SK-N-SH (cell line): ENCODE data around the gene RSRP1. TPM values are rescaled to one million over a fixed set of nuclear protein-coding genes. Genes with fewer than 3 reads are reported as not detected.

Source experiments
- CTCF ChIA-PET: fragments of 300-600, 350-600 bp; formaldehyde crosslinking; extraction: SDS; loops from one replicate; lab custom pipeline; 2021; lab: Yijun Ruan, JAX
- POLR2A ChIA-PET: fragments of 350-600 bp; sonication (Branson Sonifier 250); formaldehyde crosslinking; extraction: SDS; loops from one replicate; lab custom pipeline; 2020; ENCODE audit warnings: antibody characterized with exemption, inconsistent platforms; lab: Yijun Ruan, JAX
- DNase-seq: peaks from one replicate; pipeline ENCODE4 v3.0.0; 2012
- H2AFZ ChIP-seq: fragments of 200-600 bp; sonication (generic); 2 replicates; pipeline ENCODE4 v1.8.1; 2016; ENCODE audit warnings: antibody characterized with exemption, mild to moderate bottlenecking, low read depth
- H3F3A ChIP-seq: fragments of 200-600 bp; sonication (generic); replicated peaks from 2 replicates; pipeline ENCODE3; 2016; ENCODE audit warnings: antibody characterized with exemption, mild to moderate bottlenecking; ENCODE audit not compliant: insufficient read depth
- H3K27ac ChIP-seq, 2 experiments: fragments of 200-500 bp in 1 of 2; fragments of 200-600 bp in 1 of 2; sonication (Bioruptor generic) in 1 of 2; sonication (generic), shearing (Covaris generic) in 1 of 2; 2 replicates each; pipeline versions ENCODE4 v1.5.1 to v1.6.1; 2014 to 2016; ENCODE audit warnings: low read depth in 2 of 2, inconsistent platforms in 1 of 2, low read length in 1 of 2, mild to moderate bottlenecking in 1 of 2, mixed read lengths in 1 of 2
- H3K27me3 ChIP-seq: fragments of 200-600 bp; sonication (generic), shearing (Covaris generic); 2 replicates; pipeline ENCODE4 v1.6.1; 2016; ENCODE audit warnings: mixed run types; ENCODE audit not compliant: insufficient read depth
- H3K36me3 ChIP-seq, 2 experiments: fragments of 200-500 bp in 1 of 2; fragments of 200-600 bp in 1 of 2; sonication (Bioruptor generic) in 1 of 2; sonication (generic) in 1 of 2; replicated peaks in 1 of 2; 2 replicates each; pipeline versions ENCODE3 to v1.5.1; 2014 to 2016; ENCODE audit warnings: low read length in 1 of 2, mild to moderate bottlenecking in 1 of 2; ENCODE audit not compliant: insufficient read depth in 2 of 2, control insufficient read depth in 1 of 2
- H3K4me1 ChIP-seq, 2 experiments: fragments of 200-500 bp in 1 of 2; fragments of 200-600 bp in 1 of 2; sonication (Bioruptor generic) in 1 of 2; sonication (generic), shearing (Covaris generic) in 1 of 2; 2 replicates each; pipeline versions ENCODE4 v1.5.1 to v1.6.1; 2014 to 2016; ENCODE audit warnings: low read depth in 1 of 2, low read length in 1 of 2, mixed run types in 1 of 2; ENCODE audit not compliant: insufficient read depth in 2 of 2, control insufficient read depth in 1 of 2
- H3K4me2 ChIP-seq: fragments of 200-600 bp; sonication (generic), shearing (Covaris generic); 2 replicates; pipeline ENCODE4 v1.6.1; 2017; ENCODE audit warnings: mixed run types
- H3K4me3 ChIP-seq, 2 experiments: fragments of 200-500 bp in 1 of 2; fragments of 200-600 bp in 1 of 2; sonication (Bioruptor generic) in 1 of 2; sonication (generic), shearing (Covaris generic) in 1 of 2; 2 replicates each; pipeline versions ENCODE4 v1.5.1 to v1.8.1; 2014 to 2016; ENCODE audit warnings: low read depth in 2 of 2, inconsistent platforms in 1 of 2, low read length in 1 of 2, mild to moderate bottlenecking in 1 of 2, mixed read lengths in 1 of 2, moderate library complexity in 1 of 2
- H3K79me2 ChIP-seq: fragments of 200-600 bp; sonication (generic); 2 replicates; pipeline ENCODE4 v1.8.1; 2017; ENCODE audit warnings: mild to moderate bottlenecking; ENCODE audit not compliant: insufficient read depth
- H3K9ac ChIP-seq: fragments of 200-600 bp; sonication (generic); 2 replicates; pipeline ENCODE4 v1.6.1; 2017; ENCODE audit warnings: mixed run types
- H3K9me2 ChIP-seq: fragments of 200-600 bp; sonication (generic); 2 replicates; pipeline ENCODE4 v1.6.1; 2017; ENCODE audit warnings: mixed run types
- H3K9me3 ChIP-seq: fragments of 200-600 bp; sonication (generic); 2 replicates; pipeline ENCODE4 v1.6.1; 2017; ENCODE audit warnings: mixed run types, mild to moderate bottlenecking, moderate library complexity
- H4K20me1 ChIP-seq: fragments of 200-600 bp; sonication (generic); 2 replicates; pipeline ENCODE4 v1.6.1; 2017; ENCODE audit warnings: mild to moderate bottlenecking, mixed run types; ENCODE audit not compliant: insufficient read depth
- FOSL2 ChIP-seq: IDR thresholded peaks from 2 replicates; pipeline ENCODE4 v1.4.0; 2012; ENCODE audit warnings: low read depth, mild to moderate bottlenecking, moderate library complexity, borderline replicate concordance
- FOXJ3 ChIP-seq: sonication (generic); formaldehyde crosslinking; IDR thresholded peaks from 2 replicates; pipeline ENCODE4 v1.5.1; 2020; ENCODE audit warnings: mild to moderate bottlenecking, missing genetic modification reagents
- FOXM1 ChIP-seq: IDR thresholded peaks from 2 replicates; pipeline ENCODE4 v1.4.0; 2012; ENCODE audit warnings: low read depth, mild to moderate bottlenecking
- GABPA ChIP-seq: IDR thresholded peaks from 2 replicates; pipeline ENCODE4 v1.4.0; 2012; ENCODE audit warnings: low read depth, mild to moderate bottlenecking
- MAX ChIP-seq: IDR thresholded peaks from 2 replicates; pipeline ENCODE4 v1.4.0; 2012; ENCODE audit warnings: low read depth
- NFIC ChIP-seq: IDR thresholded peaks from 2 replicates; pipeline ENCODE4 v1.4.0; 2012; ENCODE audit warnings: borderline replicate concordance
- NRF1 ChIP-seq: IDR thresholded peaks from 2 replicates; pipeline ENCODE4 v1.6.1; 2012; ENCODE audit warnings: low read depth, mild to moderate bottlenecking, low read length
- RCOR1 ChIP-seq: fragments of 150-350 bp; IDR thresholded peaks from 2 replicates; pipeline ENCODE4 v1.6.1; 2017; ENCODE audit warnings: antibody characterized with exemption, low read length
- REST ChIP-seq: IDR thresholded peaks from 2 replicates; pipeline ENCODE4 v1.6.1; 2012; ENCODE audit warnings: mild to moderate bottlenecking, low read depth, low read length, moderate library complexity
- RFX5 ChIP-seq: IDR thresholded peaks from 2 replicates; pipeline ENCODE4 v1.6.1; 2012; ENCODE audit warnings: mild to moderate bottlenecking, improper control_type of control experiment, low read length
- RXRA ChIP-seq: IDR thresholded peaks from 2 replicates; pipeline ENCODE4 v1.4.0; 2012; ENCODE audit warnings: low read depth, mild to moderate bottlenecking, borderline replicate concordance
- SIN3A ChIP-seq: IDR thresholded peaks from 2 replicates; pipeline ENCODE4 v1.6.1; 2012; ENCODE audit warnings: low read depth, mild to moderate bottlenecking, low read length, moderate library complexity, borderline replicate concordance
- SMC3 ChIP-seq: IDR thresholded peaks from 2 replicates; pipeline ENCODE4 v1.6.1; 2012; ENCODE audit warnings: low read depth, low read length, improper control_type of control experiment
- TEAD4 ChIP-seq: IDR thresholded peaks from 2 replicates; pipeline ENCODE4 v1.4.0; 2012; ENCODE audit warnings: mild to moderate bottlenecking, borderline replicate concordance; ENCODE audit not compliant: insufficient read depth
- WGBS: methylation state at CpG from one replicate; pipeline ENCODE4 v1.1.6; 2017; ENCODE audit warnings: low lambda C conversion rate; 5-methylcytosine and 5-hydroxymethylcytosine counted together
- polyA plus RNA-seq, 3 experiments: library from polyadenylated mRNA; depleted of rRNA; stranded (reverse); fragments of >200 nt; gene quantifications; 2 replicates each; pipeline ENCODE4 v1.2.3, GENCODE V29; 2012

Gene RSRP1
- polyA plus RNA-seq, 1 of the 3 experiments (the other 2 are of a cell fraction): 126 TPM

- H2AFZ ChIP-seq: no peak overlapping the region
- ChIA-PET CTCF (interaction anchor here (1.1 kb wide), 1 partner anchor 312 kb away, joined by 3 read pairs; no protein-coding TSS in a partner anchor), POLR2A (no interaction called here)
- no peaks in the 10 kb centered on the region for H3F3A ChIP-seq
- peaks cover 4% of the 10 kb centered on the region; the same call in 1 of the 2 replicates for H3K27me3 ChIP-seq
- no peak overlapping the region for H3K27ac ChIP-seq
- no peak overlapping the region for H3K4me3 ChIP-seq
- WGBS: 86% methylated on average over 4 of the region's 4 CpGs
- TF ChIP-seq RCOR1 (no peak), FOXJ3 (CRISPR knock-in tag) (no peak), SIN3A (no peak), FOXM1 (no peak)
- H3K9ac ChIP-seq: no peak overlapping the region
- no peak overlapping the region for H3K4me2 ChIP-seq
- H4K20me1 ChIP-seq: no peaks in the 10 kb centered on the region
- no peaks in the 10 kb centered on the region; a peak in 1 of 4 replicates for H3K4me1 ChIP-seq
- H3K36me3 ChIP-seq: no peaks in the 10 kb centered on the region
- DNase-seq: no peak
- H3K9me2 ChIP-seq: no peaks in the 10 kb centered on the region
- no peaks in the 10 kb centered on the region for H3K9me3 ChIP-seq
- no peaks in the 10 kb centered on the region for H3K79me2 ChIP-seq
These were observed 37.7 kb downstream of the RSRP1 start for GRCh38 chr1:25209516-25209915.

- 64% methylated on average over 2 of the region's 2 CpGs for WGBS
- POLR2A ChIA-PET: no interaction called here
These were observed 38.6 kb downstream of the RSRP1 start for GRCh38 chr1:25208561-25209222.

GRCh38 chr1:25208092-25208491 lies 39.2 kb downstream of the RSRP1 start:
- 62% methylated on average over 1 of the region's 1 CpG for WGBS
- H3K4me3 ChIP-seq: no peak overlapping the region
- no peak overlapping the region for H3K9ac ChIP-seq
- peaks cover 4% of the 10 kb centered on the region; the same call in 1 of the 2 replicates for H3K27me3 ChIP-seq
- no peaks in the 10 kb centered on the region for H3K79me2 ChIP-seq
- no peaks in the 10 kb centered on the region for H4K20me1 ChIP-seq
- H3K4me1 ChIP-seq: no peaks in the 10 kb centered on the region; a peak in 1 of 4 replicates
- H2AFZ ChIP-seq: no peak overlapping the region
- H3K9me2 ChIP-seq: no peaks in the 10 kb centered on the region
- POLR2A ChIA-PET: no interaction called here
- H3K9me3 ChIP-seq: no peaks in the 10 kb centered on the region
- no peak for DNase-seq
- no peaks in the 10 kb centered on the region for H3F3A ChIP-seq
- no peak overlapping the region for H3K4me2 ChIP-seq
- H3K36me3 ChIP-seq: no peaks in the 10 kb centered on the region
- TF ChIP-seq NFIC: no peak
- no peak for TF ChIP-seq RFX5
- no peak for TF ChIP-seq GABPA
- TF ChIP-seq REST: no peak
- no peak overlapping the region for H3K27ac ChIP-seq
- CTCF ChIA-PET: no interaction called here

More at GRCh38 chr1:25208561-25209222, 38.6 kb downstream of the RSRP1 start:
- H3K79me2 ChIP-seq: no peaks in the 10 kb centered on the region
- H2AFZ ChIP-seq: no peak overlapping the region
- DNase-seq: no peak
- H3F3A ChIP-seq: no peaks in the 10 kb centered on the region
- no peak overlapping the region for H3K4me3 ChIP-seq
- CTCF ChIA-PET: no interaction called here
- H3K9ac ChIP-seq: no peak overlapping the region
- H3K9me2 ChIP-seq: no peaks in the 10 kb centered on the region
- peaks cover 4% of the 10 kb centered on the region; the same call in 1 of the 2 replicates for H3K27me3 ChIP-seq
- H3K9me3 ChIP-seq: no peaks in the 10 kb centered on the region
- TF ChIP-seq RCOR1 (no peak), SIN3A (no peak), NRF1 (no peak), FOXJ3 (CRISPR knock-in tag) (no peak), RXRA (no peak), NFIC (no peak), MAX (no peak), FOSL2 (no peak), TEAD4 (no peak), SMC3 (no peak), RFX5 (no peak)
- H4K20me1 ChIP-seq: no peaks in the 10 kb centered on the region
- no peak overlapping the region for H3K4me2 ChIP-seq
- no peak overlapping the region for H3K27ac ChIP-seq
- H3K36me3 ChIP-seq: no peaks in the 10 kb centered on the region
- no peaks in the 10 kb centered on the region; a peak in 1 of 4 replicates for H3K4me1 ChIP-seq
